HepG2 (cell line): ENCODE measurements around the gene CHRNG. TPM values are rescaled to one million over a fixed set of nuclear protein-coding genes. Genes with fewer than 3 reads are reported as not detected.

ENCODE experiments used
- ATAC-seq: fragments of 200-7000 bp; cut with Tn5 transposase; 3 replicates; pipeline ENCODE4 v1.9.1; 2020; ENCODE audit warnings: mild to moderate bottlenecking, moderate library complexity
- BruUV-seq: library from RNA; stranded (reverse); fragments of 400-500 nt; replicated peaks from 2 replicates; lab custom pipeline; 2021; lab: Mats Ljungman, UMichigan
- CTCF ChIA-PET: fragments of 300-600 bp; formaldehyde crosslinking; extraction: SDS; loops from one replicate; lab custom pipeline; 2021; ENCODE audit warnings: low total read pairs, inconsistent platforms, low intra/inter-chr PET ratio; lab: Yijun Ruan, JAX
- POLR2A ChIA-PET: fragments of 350-600 bp; sonication (Branson Sonifier 250); formaldehyde crosslinking; loops from one replicate; lab custom pipeline; 2020; ENCODE audit warnings: antibody characterized with exemption, inconsistent platforms; lab: Yijun Ruan, JAX
- DNase-seq: peaks from one replicate; pipeline ENCODE4 v3.0.0-alpha.2; 2015; ENCODE audit warnings: low spot score
- FAIRE-seq: peaks from 3 replicates; lab custom pipeline; 2011; peaks lifted over from hg19 to GRCh38; lab: Jason Lieb, UNC
- H2AFZ ChIP-seq: one replicate; pipeline ENCODE4 v1.6.1; 2011; ENCODE audit warnings: low read length, inconsistent platforms
- H3K27ac ChIP-seq: fragments of 300-600 bp; 3 replicates; pipeline ENCODE4 v1.8.0; 2011; ENCODE audit warnings: mixed run types, mild to moderate bottlenecking, mixed read lengths, low read length, inconsistent platforms; ENCODE audit not compliant: insufficient read depth; ENCODE audit errors: extremely low read length
- H3K27me3 ChIP-seq, 2 experiments: fragments of 200-600 bp in 1 of 2; 2 replicates in 1 of 2; 3 replicates in 1 of 2; pipeline versions ENCODE4 v1.6.0 to v1.8.0; 2011; ENCODE audit warnings: low read length in 2 of 2, mild to moderate bottlenecking in 2 of 2, moderate library complexity in 2 of 2, inconsistent platforms in 1 of 2; ENCODE audit not compliant: insufficient read depth in 2 of 2, control insufficient read depth in 1 of 2
- H3K36me3 ChIP-seq, 2 experiments: fragments of 200-600 bp in 1 of 2; replicated peaks in 1 of 2; 2 replicates in 1 of 2; 3 replicates in 1 of 2; pipeline versions ENCODE4 v1.5.1 to v1.8.0; 2011; ENCODE audit warnings: low read length in 2 of 2, inconsistent platforms in 1 of 2; ENCODE audit not compliant: insufficient read depth in 2 of 2, control insufficient read depth in 1 of 2
- H3K4me1 ChIP-seq: 2 replicates; pipeline ENCODE4 v1.5.1; 2012; ENCODE audit warnings: low read length, inconsistent platforms; ENCODE audit not compliant: insufficient read depth
- H3K4me2 ChIP-seq: 2 replicates; pipeline ENCODE4 v1.6.0; 2011; ENCODE audit warnings: low read depth, low read length, inconsistent platforms
- H3K4me3 ChIP-seq, 3 experiments: fragments of 200-600 bp in 1 of 3; sonication (generic), shearing (Covaris generic) in 1 of 3; replicated peaks in 1 of 3; 2 replicates each; pipeline ENCODE4 v1.5.1; 2011 to 2016; ENCODE audit warnings: low read length in 3 of 3, inconsistent platforms in 2 of 3, low read depth in 2 of 3, mild to moderate bottlenecking in 2 of 3, control low read depth in 1 of 3, mixed read lengths in 1 of 3; ENCODE audit not compliant: insufficient read depth in 1 of 3
- H3K79me2 ChIP-seq: one replicate; pipeline ENCODE4 v1.6.1; 2011; ENCODE audit warnings: low read length, inconsistent platforms; ENCODE audit not compliant: insufficient read depth
- H3K9ac ChIP-seq: 2 replicates; pipeline ENCODE4 v1.6.0; 2011; ENCODE audit warnings: mild to moderate bottlenecking, low read depth, low read length, inconsistent platforms; ENCODE audit not compliant: insufficient read depth
- H3K9me3 ChIP-seq: 2 replicates; pipeline ENCODE4 v1.5.1; 2012; ENCODE audit warnings: mild to moderate bottlenecking, low read length
- H4K20me1 ChIP-seq: 2 replicates; pipeline ENCODE4 v1.6.0; 2011; ENCODE audit warnings: inconsistent platforms, mild to moderate bottlenecking, low read length, moderate library complexity; ENCODE audit not compliant: insufficient read depth
- FOSL1 ChIP-seq: sonication (generic); formaldehyde crosslinking; IDR thresholded peaks from 2 replicates; pipeline ENCODE4 v1.9.0; 2021; ENCODE audit warnings: missing genetic modification reagents, borderline replicate concordance
- FOXJ3 ChIP-seq: sonication (generic); formaldehyde crosslinking; IDR thresholded peaks from 2 replicates; pipeline ENCODE4 v1.4.0; 2020; ENCODE audit warnings: missing genetic modification reagents, mild to moderate bottlenecking, borderline replicate concordance
- HES4 ChIP-seq: sonication (generic); formaldehyde crosslinking; IDR thresholded peaks from 2 replicates; pipeline ENCODE4 v1.9.0; 2021; ENCODE audit warnings: mild to moderate bottlenecking, missing genetic modification reagents, borderline replicate concordance
- HNF1B ChIP-seq: sonication (generic); formaldehyde crosslinking; IDR thresholded peaks from 2 replicates; pipeline ENCODE4 v1.5.1; 2020; ENCODE audit warnings: mild to moderate bottlenecking, moderate library complexity, missing genetic modification reagents
- HOXA9 ChIP-seq: sonication (generic); formaldehyde crosslinking; IDR thresholded peaks from 2 replicates; pipeline ENCODE4 v1.8.1; 2022; ENCODE audit warnings: missing genetic modification reagents, mild to moderate bottlenecking, moderate library complexity, borderline replicate concordance
- NR2F6 ChIP-seq, 2 experiments: IDR thresholded peaks; 2 replicates each; pipeline ENCODE4 v1.6.1; 2016; ENCODE audit warnings: antibody characterized with exemption in 1 of 2, mild to moderate bottlenecking in 1 of 2
- SIN3A ChIP-seq: IDR thresholded peaks from 2 replicates; pipeline ENCODE4 v1.6.1; 2011; ENCODE audit warnings: low read depth, mild to moderate bottlenecking, control low read depth, low read length, borderline replicate concordance
- SP4 ChIP-seq: sonication (generic); formaldehyde crosslinking; IDR thresholded peaks from 2 replicates; pipeline ENCODE4 v1.8.1; 2023; ENCODE audit warnings: mild to moderate bottlenecking, missing genetic modification reagents
- TIGD3 ChIP-seq: sonication (generic); formaldehyde crosslinking; IDR thresholded peaks from 2 replicates; pipeline ENCODE4 v1.5.1; 2020; ENCODE audit warnings: mild to moderate bottlenecking, missing genetic modification reagents, borderline replicate concordance
- ZFP36L1 ChIP-seq: sonication (generic); formaldehyde crosslinking; IDR thresholded peaks from 2 replicates; pipeline ENCODE4 v1.8.0; 2022; ENCODE audit warnings: mild to moderate bottlenecking, missing genetic modification reagents, moderate library complexity
- ZHX2 ChIP-seq, 2 experiments: sonication (generic) in 1 of 2; formaldehyde crosslinking in 1 of 2; IDR thresholded peaks; 2 replicates each; pipeline versions ENCODE4 v1.6.1 to v1.9.0; 2014 to 2022; ENCODE audit warnings: antibody characterized with exemption in 1 of 2, borderline replicate concordance in 1 of 2, inconsistent platforms in 1 of 2, low read depth in 1 of 2, missing genetic modification reagents in 1 of 2
- ZNF10 ChIP-seq: sonication (generic); formaldehyde crosslinking; IDR thresholded peaks from 2 replicates; pipeline ENCODE4 v1.4.0; 2020; ENCODE audit warnings: mild to moderate bottlenecking, low read depth, missing genetic modification reagents, borderline replicate concordance
- ZNF253 ChIP-seq: sonication (generic); formaldehyde crosslinking; IDR thresholded peaks from 2 replicates; pipeline ENCODE4 v1.8.0; 2022; ENCODE audit warnings: mild to moderate bottlenecking, missing genetic modification reagents, borderline replicate concordance
- WGBS: methylation state at CpG from one replicate; pipeline ENCODE4 v1.1.6; 2017; ENCODE audit warnings: low lambda C conversion rate; 5-methylcytosine and 5-hydroxymethylcytosine counted together
- in situ Hi-C: cut with HindIII; loops from 2 replicates; pipeline ENCODE4 v1.10.0; 2017; ENCODE audit warnings: low pct_unique_long_range_greater_than_20kb; ENCODE audit not compliant: extremely low pct_ligation_motif_present
- intact Hi-C: fragments of 100-400 bp; cut with micrococcal nuclease; formaldehyde crosslinking; loops from one replicate; pipeline ENCODE4 v1.10.0; 2022; ENCODE audit not compliant: unreplicated experiment
- polyA plus RNA-seq, 8 experiments: library from polyadenylated mRNA; depleted of rRNA in 3 of 8; stranded (reverse) in 7 of 8; unstranded in 1 of 8; fragments of >200 nt; fragmentation: Illumina TruSeq in 4 of 8; extraction: Trizol in 4 of 8; gene quantifications; 2 replicates each; pipeline versions ENCODE4 v1.2.1 to v1.2.3, GENCODE V29; 2011 to 2016; ENCODE audit warnings: low read depth in 4 of 8, missing spikeins in 1 of 8, mixed read lengths in 1 of 8; ENCODE audit not compliant: insufficient read depth in 1 of 8
- total RNA-seq, 5 experiments: library from RNA; depleted of rRNA; stranded (reverse); fragments of >200 nt; fragmentation: Illumina TruSeq; extraction: Trizol; gene quantifications; 2 replicates each; pipeline ENCODE4 v1.2.3, GENCODE V29; 2016; ENCODE audit warnings: low read depth in 1 of 5

The CHRNG gene
- total and polyA plus RNA-seq, 2 of the 13 experiments (the other 11 are each of a cell fraction or from before 2014, with no cell fraction given) = not detected

GRCh38 chr2:232501794-232502390 is 37.6 kb upstream of the CHRNG start:
- in situ Hi-C loops (no loop called here), intact Hi-C loops (no loop called here)
- Histone ChIP-seq H3K36me3 (no peaks in the 10 kb centered on the region), H3K27me3 (peaks cover 18 to 91% of the 10 kb centered on the region in 2 experiments), H3K9me3 (no peaks in the 10 kb centered on the region), H3K4me3 (no peak overlapping the region), H3K4me2 (no peak overlapping the region), H3K4me1 (peaks cover 11% of the 10 kb centered on the region), H3K9ac (no peak overlapping the region), H3K79me2 (no peaks in the 10 kb centered on the region), H4K20me1 (no peaks in the 10 kb centered on the region), H3K27ac (no peak overlapping the region), H2AFZ (no peak overlapping the region)
- ATAC-seq (no peak), DNase-seq (no peak), FAIRE-seq (no peak)
- BruUV-seq = no TSS peak
- ChIA-PET POLR2A (interaction anchor here (1.0 kb wide), 1 partner anchor 48 kb away, joined by 3 read pairs; the partner anchor contains the start of genes EIF4E2 and TIGD1), CTCF (no interaction called here)
- WGBS = 42% methylated on average over 9 of the region's 10 CpGs
- TF ChIP-seq ZFP36L1 (CRISPR knock-in tag) (no peak), HNF1B (CRISPR knock-in tag) (no peak), TIGD3 (CRISPR knock-in tag) (no peak), FOXJ3 (CRISPR knock-in tag) (no peak), FOSL1 (no peak), ZNF10 (CRISPR knock-in tag) (no peak), SIN3A (no peak), ZNF253 (CRISPR knock-in tag) (no peak), ZHX2 (IDR thresholded peaks at IDR 0.05; ENCODE audit: low read depth) (no peak), ZHX2 (CRISPR knock-in tag; IDR thresholded peaks at IDR 0.05; ENCODE audit: borderline replicate concordance) (no peak), NR2F6 (IDR thresholded peaks at IDR 0.05) (no peak), NR2F6 (CRISPR knock-in tag; IDR thresholded peaks at IDR 0.05) (no peak), HES4 (CRISPR knock-in tag) (no peak), SP4 (CRISPR knock-in tag) (no peak), HOXA9 (no peak)
